ENCODE measurements around the gene PLCH1. TPM values are rescaled to one million over a fixed set of nuclear protein-coding genes. Genes with fewer than 3 reads are reported as not detected.

Gene PLCH1
- total RNA-seq, 1 donor, result 11.7 TPM

- no peak overlapping the region for H3K4me3 ChIP-seq (ENCODE audit: low read depth, low read length)
- DNase-seq (ENCODE audit: low read depth), result no peak
- TF ChIP-seq CTCF (IDR thresholded peaks at IDR 0.05; ENCODE audit: insufficient read depth, low read depth, low read length), result no peak
Observed at GRCh38 chr3:155661760-155662159, 83.1 kb downstream of the PLCH1 start.

GRCh38 chr3:155661042-155661441, 83.8 kb downstream of the PLCH1 start:
- no peak for DNase-seq (ENCODE audit: low read depth)
- TF ChIP-seq CTCF (IDR thresholded peaks at IDR 0.05; ENCODE audit: insufficient read depth, low read depth, low read length), result no peak
- H3K4me3 ChIP-seq (ENCODE audit: low read depth, low read length), result no peak overlapping the region

GRCh38 chr3:155658671-155659261, 86.1 kb downstream of the PLCH1 start:
- no peak for TF ChIP-seq CTCF (IDR thresholded peaks at IDR 0.05; ENCODE audit: insufficient read depth, low read depth, low read length)
- DNase-seq (ENCODE audit: low read depth), result no peak

GRCh38 chr3:155658006-155658405, 86.9 kb downstream of the PLCH1 start:
- no peak overlapping the region for H3K4me3 ChIP-seq (ENCODE audit: low read depth, low read length)

More at GRCh38 chr3:155658671-155659261, 86.1 kb downstream of the PLCH1 start:
- no peak overlapping the region for H3K4me3 ChIP-seq (ENCODE audit: low read depth, low read length)

GRCh38 chr3:155657161-155657560, 87.7 kb downstream of the PLCH1 start:
- TF ChIP-seq CTCF (IDR thresholded peaks at IDR 0.05; ENCODE audit: insufficient read depth, low read depth, low read length), result no peak
- no peak overlapping the region for H3K4me3 ChIP-seq (ENCODE audit: low read depth, low read length)
- no peak for DNase-seq (ENCODE audit: low read depth)

More at GRCh38 chr3:155658006-155658405, 86.9 kb downstream of the PLCH1 start:
- DNase-seq (ENCODE audit: low read depth), result no peak
- TF ChIP-seq CTCF (IDR thresholded peaks at IDR 0.05; ENCODE audit: insufficient read depth, low read depth, low read length), result no peak

GRCh38 chr3:155656466-155656865, 88.4 kb downstream of the PLCH1 start:
- DNase-seq (ENCODE audit: low read depth), result no peak
- H3K4me3 ChIP-seq (ENCODE audit: low read depth, low read length), result no peak overlapping the region
- TF ChIP-seq CTCF (IDR thresholded peaks at IDR 0.05; ENCODE audit: insufficient read depth, low read depth, low read length), result no peak
